H1 (cell line): Measurements from ENCODE around the gene OR52W1. TPM values are rescaled to one million over a fixed set of nuclear protein-coding genes. Genes with fewer than 3 reads are reported as not detected.

Experiments used
- CTCF ChIA-PET: fragments of 300-600 bp; sonication (Branson Sonifier 250); formaldehyde crosslinking; loops from one replicate; lab custom pipeline; 2021; ENCODE audit not compliant: partially characterized antibody; lab: Charles Lee
- POLR2A ChIA-PET: fragments of 300-600 bp; sonication (Branson Sonifier 250); formaldehyde crosslinking; loops from one replicate; lab custom pipeline; 2021; ENCODE audit warnings: inconsistent platforms; ENCODE audit not compliant: partially characterized antibody; lab: Charles Lee
- DNase-seq, 2 experiments: peaks; one replicate each; pipeline versions ENCODE4 v3.0.0 to v3.0.0-alpha.2; 2010 to 2022; ENCODE audit warnings: low spot score in 2 of 2, low read depth in 1 of 2, mixed read lengths in 1 of 2
- FAIRE-seq: peaks from 2 replicates; lab custom pipeline; 2011; peaks lifted over from hg19 to GRCh38; lab: Jason Lieb, UNC
- H2AFZ ChIP-seq: 2 replicates; pipeline ENCODE4 v1.8.1; 2012; ENCODE audit warnings: low read length, inconsistent platforms
- H2AK5ac ChIP-seq: 2 replicates; pipeline ENCODE4 v1.6.1; 2013; ENCODE audit warnings: low read depth, low read length
- H2BK120ac ChIP-seq: replicated peaks from 2 replicates; pipeline ENCODE3; 2013; ENCODE audit warnings: low read depth, low read length, inconsistent platforms
- H2BK12ac ChIP-seq: 2 replicates; pipeline ENCODE4 v1.6.1; 2013; ENCODE audit warnings: low read depth, low read length
- H2BK15ac ChIP-seq: 2 replicates; pipeline ENCODE4 v1.6.1; 2013; ENCODE audit warnings: low read length
- H2BK20ac ChIP-seq: 2 replicates; pipeline ENCODE4 v1.6.1; 2013; ENCODE audit warnings: low read length
- H2BK5ac ChIP-seq: 2 replicates; pipeline ENCODE4 v1.6.1; 2013; ENCODE audit warnings: low read depth, low read length
- H3K14ac ChIP-seq: 2 replicates; pipeline ENCODE4 v1.6.1; 2013; ENCODE audit warnings: inconsistent platforms; ENCODE audit not compliant: insufficient read length
- H3K18ac ChIP-seq: 2 replicates; pipeline ENCODE4 v1.6.1; 2013; ENCODE audit warnings: low read length; ENCODE audit errors: extremely low read depth
- H3K23ac ChIP-seq: 2 replicates; pipeline ENCODE4 v1.6.1; 2013; ENCODE audit warnings: inconsistent platforms; ENCODE audit not compliant: insufficient read length
- H3K23me2 ChIP-seq: 2 replicates; pipeline ENCODE4 v1.6.1; 2013; ENCODE audit warnings: low read depth, low read length
- H3K27ac ChIP-seq: 2 replicates; pipeline ENCODE4 v1.6.1; 2011; ENCODE audit warnings: low read depth, low read length, inconsistent platforms
- H3K27me3 ChIP-seq, 4 experiments: replicated peaks in 1 of 4; 1 replicate in 1 of 4; 2 replicates in 3 of 4; pipeline versions ENCODE4 v1.6.1 to v1.8.1; 2011 to 2013; ENCODE audit warnings: low read length in 3 of 4, mild to moderate bottlenecking in 3 of 4, inconsistent platforms in 2 of 4, mixed read lengths in 2 of 4, moderate library complexity in 1 of 4; ENCODE audit not compliant: control insufficient read depth in 3 of 4, insufficient read depth in 3 of 4; ENCODE audit errors: extremely low read depth in 1 of 4
- H3K36me3 ChIP-seq, 4 experiments: 2 replicates each; pipeline versions ENCODE4 v1.6.1 to v1.8.1; 2011 to 2013; ENCODE audit warnings: mild to moderate bottlenecking in 4 of 4, low read length in 3 of 4, moderate library complexity in 2 of 4, control low read depth in 1 of 4, inconsistent platforms in 1 of 4; ENCODE audit not compliant: insufficient read depth in 4 of 4, control insufficient read depth in 2 of 4
- H3K4ac ChIP-seq: replicated peaks from 2 replicates; pipeline ENCODE3; 2013; ENCODE audit warnings: low read length, low read depth, mixed read lengths, inconsistent platforms; ENCODE audit not compliant: insufficient read length
- H3K4me1 ChIP-seq, 4 experiments: replicated peaks in 1 of 4; 1 replicate in 1 of 4; 2 replicates in 3 of 4; pipeline versions ENCODE4 v1.6.1 to v1.8.1; 2011 to 2013; ENCODE audit warnings: low read length in 3 of 4, inconsistent platforms in 2 of 4, mixed read lengths in 1 of 4; ENCODE audit not compliant: insufficient read depth in 4 of 4, control insufficient read depth in 3 of 4
- H3K4me2 ChIP-seq, 2 experiments: 2 replicates each; pipeline versions ENCODE4 v1.6.1 to v1.8.1; 2011 to 2013; ENCODE audit warnings: low read depth in 2 of 2, low read length in 2 of 2, control low read depth in 1 of 2, inconsistent platforms in 1 of 2, mild to moderate bottlenecking in 1 of 2; ENCODE audit not compliant: insufficient read depth in 1 of 2
- H3K4me3 ChIP-seq, 4 experiments: fragments of 200-600, 300-600 bp in 1 of 4; sonication (generic), shearing (Covaris generic), sonication (Bioruptor Twin) in 1 of 4; 2 replicates each; pipeline versions ENCODE4 v1.5.1 to v1.8.1; 2011 to 2016; ENCODE audit warnings: low read length in 4 of 4, low read depth in 3 of 4, control low read depth in 2 of 4, inconsistent platforms in 2 of 4, mild to moderate bottlenecking in 2 of 4, mixed read lengths in 1 of 4, moderate library complexity in 1 of 4; ENCODE audit not compliant: insufficient read depth in 2 of 4; ENCODE audit errors: extremely low read depth in 1 of 4
- H3K56ac ChIP-seq: replicated peaks from 2 replicates; pipeline ENCODE3; 2013; ENCODE audit warnings: low read depth, mild to moderate bottlenecking, mixed read lengths, low read length, inconsistent platforms; ENCODE audit not compliant: insufficient read length
- H3K79me1 ChIP-seq: 2 replicates; pipeline ENCODE4 v1.6.1; 2013; ENCODE audit warnings: low read depth, low read length, control low read depth
- H3K79me2 ChIP-seq, 2 experiments: 2 replicates each; pipeline versions ENCODE4 v1.6.1 to v1.8.1; 2012 to 2013; ENCODE audit warnings: low read length in 2 of 2, mild to moderate bottlenecking in 2 of 2, inconsistent platforms in 1 of 2; ENCODE audit not compliant: insufficient read depth in 2 of 2, control insufficient read depth in 1 of 2
- H3K9ac ChIP-seq, 4 experiments: replicated peaks in 1 of 4; 1 replicate in 1 of 4; 2 replicates in 3 of 4; pipeline versions ENCODE4 v1.6.1 to v1.8.1; 2011 to 2013; ENCODE audit warnings: low read depth in 3 of 4, low read length in 3 of 4, control low read depth in 2 of 4, mild to moderate bottlenecking in 2 of 4, moderate library complexity in 2 of 4, inconsistent platforms in 1 of 4; ENCODE audit errors: extremely low read depth in 1 of 4
- H3K9me3 ChIP-seq, 2 experiments: 2 replicates each; pipeline versions ENCODE4 v1.6.1 to v1.8.1; 2012 to 2013; ENCODE audit warnings: mild to moderate bottlenecking in 2 of 2, moderate library complexity in 2 of 2, control low read depth in 1 of 2, inconsistent platforms in 1 of 2, low read depth in 1 of 2, low read length in 1 of 2, mixed read lengths in 1 of 2; ENCODE audit not compliant: insufficient read depth in 2 of 2
- H4K20me1 ChIP-seq, 2 experiments: replicated peaks in 1 of 2; 2 replicates each; pipeline versions ENCODE3 to v1.8.1; 2011 to 2013; ENCODE audit warnings: inconsistent platforms in 2 of 2, low read length in 2 of 2, mild to moderate bottlenecking in 1 of 2; ENCODE audit not compliant: insufficient read depth in 2 of 2, control insufficient read depth in 1 of 2
- H4K5ac ChIP-seq: 2 replicates; pipeline ENCODE4 v1.6.1; 2013; ENCODE audit warnings: low read length, low read depth, mixed read lengths, inconsistent platforms; ENCODE audit not compliant: insufficient read length
- H4K8ac ChIP-seq: 2 replicates; pipeline ENCODE4 v1.8.0; 2013; ENCODE audit warnings: mild to moderate bottlenecking, moderate library complexity, low read length, inconsistent platforms; ENCODE audit not compliant: insufficient read depth; ENCODE audit errors: extremely low read depth
- H4K91ac ChIP-seq: replicated peaks from 2 replicates; pipeline ENCODE3; 2013; ENCODE audit warnings: low read length, mixed read lengths, inconsistent platforms; ENCODE audit not compliant: insufficient read length
- ASH2L ChIP-seq: fragments of 200-600, 300-600 bp; sonication (generic); IDR thresholded peaks from one replicate; pipeline ENCODE4 v1.7.1; 2017; ENCODE audit warnings: low read length
- BCL11A ChIP-seq, 2 experiments: IDR thresholded peaks; one replicate each; pipeline ENCODE4 v1.6.1; 2011; ENCODE audit warnings: low read depth in 2 of 2, low read length in 2 of 2, mild to moderate bottlenecking in 2 of 2
- BRCA1 ChIP-seq: IDR thresholded peaks from 2 replicates; pipeline ENCODE4 v1.6.1; 2012; ENCODE audit warnings: low read depth, low read length, improper control_type of control experiment
- CEBPB ChIP-seq: IDR thresholded peaks from 2 replicates; pipeline ENCODE4 v1.6.1; 2012; ENCODE audit warnings: low read depth, low read length
- HDAC6 ChIP-seq: IDR thresholded peaks from one replicate; pipeline ENCODE4 v1.7.1; 2012; ENCODE audit warnings: low read depth, mild to moderate bottlenecking, inconsistent platforms, low read length, moderate library complexity
- SIRT6 ChIP-seq: IDR thresholded peaks from one replicate; pipeline ENCODE4 v1.7.1; 2012; ENCODE audit warnings: low read length, inconsistent platforms
- SRF ChIP-seq: IDR thresholded peaks from 2 replicates; pipeline ENCODE4 v1.6.1; 2011; ENCODE audit warnings: mild to moderate bottlenecking, low read depth, low read length, moderate library complexity
- ZNF274 ChIP-seq: IDR thresholded peaks from 2 replicates; pipeline ENCODE4 v1.7.0; 2012; ENCODE audit warnings: low read length, borderline replicate concordance; ENCODE audit errors: extremely low read depth
- WGBS, 2 experiments: shearing (Covaris generic) in 1 of 2; methylation state at CpG; one replicate each; pipeline versions ENCODE4 v1.1.6 to v1.1.7; 2013 to 2015; ENCODE audit warnings: low lambda C conversion rate in 2 of 2, mixed read lengths in 2 of 2, inconsistent platforms in 1 of 2, low coverage in 1 of 2, missing lambda C conversion rate in 1 of 2; ENCODE audit not compliant: insufficient replicate concordance in 2 of 2, insufficient coverage in 1 of 2, insufficient read length in 1 of 2; ENCODE audit errors: extremely low coverage in 1 of 2, missing lambda C conversion rate in 1 of 2; 5-methylcytosine and 5-hydroxymethylcytosine counted together
- polyA plus RNA-seq, 7 experiments: library from polyadenylated mRNA; depleted of rRNA in 3 of 7; stranded (reverse) in 5 of 7; unstranded in 2 of 7; fragments of >200 nt in 5 of 7; fragments of 200-250 nt in 2 of 7; gene quantifications; 1 replicate in 5 of 7; 2 replicates in 1 of 7; 4 replicates in 1 of 7; pipeline versions ENCODE4 v1.2.1 to v1.2.3, GENCODE V29; 2011 to 2013; ENCODE audit warnings: missing spikeins in 2 of 7, mixed read lengths in 2 of 7
- total RNA-seq: library from RNA; stranded (reverse); fragmentation: NEBNext Ultra II Directional; extraction: Animal tissue kit (Norgen Biotek cat#: 25700); gene quantifications from 2 replicates; pipeline ENCODE4 v1.2.1, GENCODE V29; 2021
- TF ChIP-seq, protein P1 (sequence below): IDR thresholded peaks from 2 replicates; pipeline ENCODE4 v1.6.1; 2012; ENCODE audit warnings: low read length, inconsistent platforms

The OR52W1 gene
- total and polyA plus RNA-seq, 2 of the 8 experiments (the other 6 are each of a cell fraction or from before 2014, with no cell fraction given) = not detected

DNA sequence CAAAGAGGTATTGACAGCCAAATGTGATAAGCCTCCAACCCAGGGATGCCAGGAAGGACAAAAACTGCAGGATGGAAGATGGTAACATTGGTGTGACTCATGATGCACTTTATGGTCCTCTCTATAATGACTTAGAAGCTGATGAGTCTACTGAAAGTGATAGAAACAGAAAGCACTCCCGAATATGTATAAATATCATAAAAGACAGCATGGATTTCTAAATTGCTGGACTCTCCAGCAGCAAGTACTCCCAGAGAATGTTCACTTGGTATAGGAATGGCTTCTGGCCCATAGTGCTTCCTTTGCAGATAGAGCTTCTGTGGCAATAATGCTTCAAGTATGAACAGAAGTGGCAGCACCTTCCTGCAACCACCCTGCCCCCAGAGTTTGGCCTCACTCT lies 28.8 kb upstream of the OR52W1 start, which contains the start of gene OR52B2:
TSS of gene OR52B2 (minus strand) at position 101 of the 400 bp plus-strand sequence. CDS start at position 101, 0 bp downstream.
- POLR2A ChIA-PET = no interaction called here
- no peaks in the 10 kb centered on the region for H3K27me3 ChIP-seq
- no peak within 1 kb of the TSS for H3K27ac ChIP-seq
- no peak within 1 kb of the TSS for H3K14ac ChIP-seq
- H4K8ac ChIP-seq = no peak within 1 kb of the TSS
- CTCF ChIA-PET = no interaction called here
- no peaks in the 10 kb centered on the region for H4K20me1 ChIP-seq
- no peak for DNase-seq
- no peaks in the 10 kb centered on the region; the same call in 1 of the 2 replicates for H3K23me2 ChIP-seq
- 91% methylated on average over 1 of the region's 1 CpG; no CpG with 5 or more reads in 1 of the 2 experiments for WGBS, 2 experiments
- H3K56ac ChIP-seq = no peak within 1 kb of the TSS
- no peak within 1 kb of the TSS for H2BK20ac ChIP-seq
- H2AK5ac ChIP-seq = no peak within 1 kb of the TSS
- H3K9ac ChIP-seq = no peak within 1 kb of the TSS
- no peak within 1 kb of the TSS for H2BK120ac ChIP-seq
- H4K91ac ChIP-seq = peak within 1 kb of the TSS; percentile 36
- no peak within 1 kb of the TSS for H3K4ac ChIP-seq
- no peak within 1 kb of the TSS for H3K4me3 ChIP-seq
- H2BK5ac ChIP-seq = no peak within 1 kb of the TSS
- TF ChIP-seq CEBPB (no peak), SRF (no peak), ZNF274 (no peak), BRCA1 (no peak), HDAC6 (no peak), SIRT6 (no peak), ASH2L (no peak), BCL11A (IDR thresholded peaks at IDR 0.05; ENCODE audit: low read depth in 2 of 2, low read length in 2 of 2) (no peak)
- TF ChIP-seq, protein P1, sequence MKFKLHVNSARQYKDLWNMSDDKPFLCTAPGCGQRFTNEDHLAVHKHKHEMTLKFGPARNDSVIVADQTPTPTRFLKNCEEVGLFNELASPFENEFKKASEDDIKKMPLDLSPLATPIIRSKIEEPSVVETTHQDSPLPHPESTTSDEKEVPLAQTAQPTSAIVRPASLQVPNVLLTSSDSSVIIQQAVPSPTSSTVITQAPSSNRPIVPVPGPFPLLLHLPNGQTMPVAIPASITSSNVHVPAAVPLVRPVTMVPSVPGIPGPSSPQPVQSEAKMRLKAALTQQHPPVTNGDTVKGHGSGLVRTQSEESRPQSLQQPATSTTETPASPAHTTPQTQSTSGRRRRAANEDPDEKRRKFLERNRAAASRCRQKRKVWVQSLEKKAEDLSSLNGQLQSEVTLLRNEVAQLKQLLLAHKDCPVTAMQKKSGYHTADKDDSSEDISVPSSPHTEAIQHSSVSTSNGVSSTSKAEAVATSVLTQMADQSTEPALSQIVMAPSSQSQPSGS = no peak
- H3K18ac ChIP-seq = no peak within 1 kb of the TSS
- 0 out of 2 replicates have a peak within 1 kb of the TSS, but pooled peaks have one; percentile 14 for H2AFZ ChIP-seq
- no peaks in the 10 kb centered on the region for H3K79me1 ChIP-seq
- H3K23ac ChIP-seq = no peak within 1 kb of the TSS
- H2BK12ac ChIP-seq = 0 out of 2 replicates have a peak within 1 kb of the TSS, but pooled peaks have one; percentile 12
- H2BK15ac ChIP-seq = no peak within 1 kb of the TSS
- FAIRE-seq = no peak
- no peaks in the 10 kb centered on the region for H3K79me2 ChIP-seq
- H3K4me1 ChIP-seq = 0 out of 7 replicates have a peak, but pooled peaks cover 0 to 4% (median 0%) of the 10 kb centered on the region in 4 experiments
- no peak within 1 kb of the TSS for H4K5ac ChIP-seq
- no peak within 1 kb of the TSS for H3K4me2 ChIP-seq
- H3K9me3 ChIP-seq = no peaks in the 10 kb centered on the region; a peak in 1 of 4 replicates
- H3K36me3 ChIP-seq = no peaks in the 10 kb centered on the region
